Stimulated activated CD8-positive, alpha-beta memory T cell treated with anti-CD3 and anti-CD28 coated beads, Interleukin-2, amount 100 ng/mL, for 1 hour (primary cell): ENCODE data around the gene PRC1.
"Not testable (repeated sequence)": the region's sequence is repeated elsewhere in the genome, so short reads cannot be mapped to it uniquely, and the experiment has no call there.

Experiments
- DNase-seq, 2 donors: peaks; one replicate each; pipeline ENCODE4 v3.0.0-alpha.2; 2020; ENCODE audit warnings: low read depth in 2 of 2

The PRC1 gene, protein sequence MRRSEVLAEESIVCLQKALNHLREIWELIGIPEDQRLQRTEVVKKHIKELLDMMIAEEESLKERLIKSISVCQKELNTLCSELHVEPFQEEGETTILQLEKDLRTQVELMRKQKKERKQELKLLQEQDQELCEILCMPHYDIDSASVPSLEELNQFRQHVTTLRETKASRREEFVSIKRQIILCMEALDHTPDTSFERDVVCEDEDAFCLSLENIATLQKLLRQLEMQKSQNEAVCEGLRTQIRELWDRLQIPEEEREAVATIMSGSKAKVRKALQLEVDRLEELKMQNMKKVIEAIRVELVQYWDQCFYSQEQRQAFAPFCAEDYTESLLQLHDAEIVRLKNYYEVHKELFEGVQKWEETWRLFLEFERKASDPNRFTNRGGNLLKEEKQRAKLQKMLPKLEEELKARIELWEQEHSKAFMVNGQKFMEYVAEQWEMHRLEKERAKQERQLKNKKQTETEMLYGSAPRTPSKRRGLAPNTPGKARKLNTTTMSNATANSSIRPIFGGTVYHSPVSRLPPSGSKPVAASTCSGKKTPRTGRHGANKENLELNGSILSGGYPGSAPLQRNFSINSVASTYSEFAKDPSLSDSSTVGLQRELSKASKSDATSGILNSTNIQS

GRCh38 chr15:90994417-90995311, at the start of gene PRC1:
Gene PRC1 (minus strand): TSS chr15:90994535. CDS start chr15:90994417, 118 bp downstream.
- peak; percentile 92 to 96 for DNase-seq

DNA sequence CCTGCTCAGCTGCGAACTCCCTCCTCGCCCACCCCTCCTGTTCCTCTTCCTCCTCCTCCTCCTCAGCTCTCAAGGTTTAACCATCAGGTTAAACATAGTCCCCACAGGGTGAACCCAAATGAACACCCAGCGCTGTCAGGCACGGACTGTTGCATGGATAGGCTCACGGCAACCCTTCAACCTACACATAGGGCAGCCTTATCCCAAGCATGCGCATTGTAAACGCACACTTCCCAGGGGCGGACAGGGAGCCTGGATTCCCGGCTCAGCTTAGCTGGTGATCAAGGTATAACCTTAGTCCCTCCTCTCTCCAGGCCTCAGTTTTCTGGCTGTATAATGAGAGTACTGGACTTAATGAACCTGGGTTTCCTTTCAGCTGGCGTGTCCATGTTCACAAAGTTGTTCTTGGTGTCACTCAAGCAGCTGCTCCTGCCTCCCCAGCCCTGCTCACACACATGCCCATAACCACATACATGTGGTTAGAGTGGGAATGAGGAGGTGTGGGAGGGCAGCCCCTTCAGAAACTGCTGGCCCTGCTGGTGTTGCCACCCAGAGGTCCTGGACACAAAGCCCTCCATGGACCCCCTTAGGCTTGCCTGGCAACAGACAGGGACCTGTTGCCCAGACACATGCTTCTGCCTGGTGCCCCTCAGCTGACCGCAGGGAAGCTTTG, 49.0 kb upstream of the PRC1 start:
- DNase-seq = no peak

DNA sequence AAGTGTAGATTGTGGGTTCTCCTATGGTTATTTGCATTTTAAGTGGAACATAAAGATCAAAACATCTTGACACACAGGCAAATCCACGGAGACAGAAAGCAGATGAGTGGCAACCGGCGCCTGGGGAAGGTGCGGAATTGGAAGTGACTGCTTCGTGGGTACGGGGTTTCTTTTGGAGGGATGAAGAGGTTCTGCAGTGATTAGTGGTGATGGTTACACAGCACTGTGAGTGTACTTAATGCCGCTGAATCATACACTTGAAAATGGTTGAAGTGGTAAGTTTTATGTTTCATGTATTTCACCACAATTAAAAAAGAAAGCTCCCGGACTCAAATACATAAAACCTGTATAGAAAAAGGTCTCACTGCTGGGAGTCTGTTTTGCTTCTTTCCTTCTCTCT, 46.5 kb upstream of the PRC1 start:
- DNase-seq = no peak

DNA sequence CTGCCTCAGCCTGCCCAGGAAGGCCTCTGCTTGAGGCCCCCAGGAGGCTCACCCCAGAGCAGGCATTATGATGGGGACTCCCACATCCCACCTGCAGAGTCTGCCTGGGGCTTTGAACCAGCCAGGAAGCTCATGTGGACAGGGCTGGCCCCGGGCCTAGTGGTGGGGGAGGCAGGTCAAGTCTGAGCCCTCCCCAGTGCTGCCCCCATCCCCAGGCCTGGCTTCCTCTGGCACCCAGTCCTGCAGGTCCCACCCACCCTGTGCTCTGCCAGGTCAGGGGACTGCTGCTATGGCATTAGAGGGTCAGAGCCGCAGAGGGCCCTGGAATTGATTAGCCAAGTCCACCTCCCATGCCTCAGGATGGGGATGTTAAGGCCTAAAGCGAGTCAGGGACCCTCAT, 45.7 kb upstream of the PRC1 start:
- DNase-seq = no peak

DNA sequence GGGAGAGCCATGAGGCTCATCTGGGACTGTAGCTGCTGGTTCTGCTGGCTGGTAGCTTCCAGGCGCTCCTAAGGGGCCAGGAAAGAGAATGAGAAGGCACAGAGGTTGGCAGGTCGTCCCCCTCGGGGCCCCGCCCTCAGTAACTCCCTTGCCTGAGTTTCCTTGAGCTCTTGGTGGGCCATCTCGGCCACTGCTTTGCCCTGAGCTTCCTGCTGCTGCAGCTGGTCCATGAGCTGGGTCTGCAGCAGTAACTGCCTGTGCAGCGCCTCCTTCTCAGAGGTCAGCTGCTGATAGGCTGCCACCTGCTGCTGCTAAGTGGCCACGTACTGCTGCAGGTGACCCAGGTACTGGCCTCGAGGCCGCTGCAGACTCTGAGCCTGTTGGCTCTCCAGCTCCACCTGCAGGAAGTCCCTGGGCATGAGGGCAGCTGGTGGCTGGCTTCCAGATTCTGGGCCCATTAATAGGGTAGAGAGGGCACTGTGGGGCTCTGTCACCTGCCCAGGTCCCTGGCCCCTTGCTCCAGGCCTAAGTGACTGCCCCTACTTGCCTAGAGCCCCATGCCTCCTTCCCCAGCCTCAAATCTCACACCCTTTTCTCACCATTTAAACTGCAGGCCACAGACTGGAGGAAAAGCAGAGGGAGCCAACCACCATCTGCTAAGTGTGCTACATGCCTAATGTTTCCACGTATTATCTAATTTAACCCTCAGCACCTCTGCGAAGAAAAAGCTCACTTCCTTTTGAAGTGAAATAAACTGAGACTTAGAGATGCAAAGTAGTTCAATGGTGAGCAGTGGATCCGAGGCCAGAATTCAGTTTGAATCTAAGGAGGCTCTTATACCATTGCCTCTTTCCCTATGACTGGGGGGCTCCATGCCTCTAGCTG, 38.8 kb upstream of the PRC1 start:
- DNase-seq = no peak

DNA sequence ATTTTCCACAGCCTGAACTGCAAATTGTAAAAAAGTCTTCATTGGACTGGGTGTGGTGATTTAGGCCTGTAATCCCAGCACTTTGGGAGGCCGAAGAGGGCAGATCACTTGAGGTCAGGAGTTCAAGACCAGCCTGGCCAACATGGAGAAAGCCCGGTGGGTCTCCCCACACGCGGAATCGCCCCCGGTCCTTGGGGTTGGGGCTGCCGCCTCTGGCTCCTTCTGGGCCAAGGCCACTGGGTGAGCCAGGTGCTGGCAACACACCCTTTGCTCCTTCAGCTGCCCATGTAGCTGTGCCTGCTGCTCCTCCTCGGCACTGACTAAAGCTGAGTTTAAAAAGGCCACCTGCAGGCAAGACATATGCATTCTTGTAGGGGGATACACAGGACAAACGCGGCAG, 37.5 kb upstream of the PRC1 start:
- DNase-seq = no peak

DNA sequence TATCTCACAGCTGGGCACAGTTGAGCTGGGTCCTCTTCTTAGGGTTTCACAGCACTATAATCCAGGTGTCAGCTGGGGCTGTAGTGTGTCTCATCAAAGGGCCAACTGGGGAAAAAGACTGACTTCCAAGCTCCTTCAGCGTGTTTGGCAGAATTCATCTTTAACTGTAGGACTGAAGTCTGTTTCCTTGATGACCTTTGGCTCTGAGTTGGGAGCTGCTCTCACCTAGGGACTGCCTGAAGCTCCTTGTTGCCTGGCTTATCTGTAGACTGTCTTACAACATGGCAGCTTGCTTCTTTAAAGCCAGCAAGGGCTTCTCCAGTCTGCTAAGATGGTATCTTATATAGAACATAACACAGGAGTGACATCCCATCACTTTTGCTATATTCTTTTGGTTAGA, 33.3 kb upstream of the PRC1 start:
- DNase-seq = no peak

DNA sequence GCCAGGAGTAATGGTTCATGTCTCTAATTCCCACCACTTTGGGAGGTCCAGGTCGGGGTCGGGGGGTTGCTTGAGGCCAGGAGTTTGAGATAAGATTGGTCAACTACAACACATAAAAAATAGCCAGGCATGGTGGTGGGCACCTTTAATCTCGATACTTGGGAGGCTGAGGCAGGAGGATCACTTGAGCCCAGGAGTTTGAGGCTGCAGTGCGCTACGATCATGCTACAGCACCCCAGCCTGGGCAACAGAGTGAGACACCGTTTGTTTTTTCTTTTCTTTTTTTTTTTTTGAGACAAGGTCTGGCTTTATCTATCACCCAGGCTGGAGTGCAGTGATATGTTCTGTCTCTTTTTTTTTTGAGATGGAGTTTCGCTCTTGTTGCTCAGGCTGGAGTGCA, 29.4 kb upstream of the PRC1 start:
- DNase-seq = no peak

DNA sequence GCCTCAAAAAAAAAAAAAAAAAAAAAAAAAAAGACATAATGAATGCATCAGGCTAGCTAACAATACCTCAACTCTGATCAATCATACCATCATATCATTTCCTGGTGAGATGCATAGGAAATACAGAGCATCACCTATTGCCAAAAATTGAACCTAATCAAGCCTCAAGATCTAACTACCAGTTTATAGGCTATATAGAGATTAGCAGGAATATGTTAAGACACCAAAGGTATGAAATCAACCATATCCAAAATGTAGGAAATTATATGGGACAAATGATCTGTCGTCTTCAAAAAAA, 28.4 kb upstream of the PRC1 start:
- no peak for DNase-seq

GRCh38 chr15:91022075-91022831, 27.9 kb upstream of the PRC1 start, which contains the start of gene VPS33B:
Gene VPS33B (minus strand): TSS chr15:91022594. CDS start chr15:91022249, 345 bp downstream.
- DNase-seq = peak; percentile 47 to 64

DNA sequence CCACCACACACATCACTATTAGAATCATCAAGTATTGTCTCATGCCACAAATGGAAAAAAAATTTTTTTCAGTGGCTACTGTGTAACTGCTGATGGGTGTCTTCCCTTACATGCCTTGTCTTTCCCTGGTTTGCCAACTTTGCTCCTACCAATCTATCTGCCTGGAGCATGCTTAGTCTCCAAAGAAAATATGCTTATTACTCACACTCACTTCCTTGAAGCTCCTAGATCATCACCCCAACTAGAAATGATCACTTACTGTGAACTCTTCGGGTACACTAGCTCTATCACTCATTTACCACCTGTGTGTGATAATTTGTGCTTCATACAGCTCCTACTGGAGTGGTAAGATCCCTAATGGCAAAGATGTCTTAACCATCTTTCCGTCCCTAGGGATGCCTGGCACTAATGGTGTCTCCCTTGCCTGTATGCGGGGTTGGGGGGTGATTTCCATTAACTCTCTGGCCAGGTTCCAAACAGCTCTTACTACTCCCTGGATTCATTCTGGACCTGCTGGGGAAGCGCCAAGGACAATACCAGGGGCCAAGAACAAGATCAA, 27.3 kb upstream of the PRC1 start:
- no peak for DNase-seq

GRCh38 chr15:91018158-91018557, 23.8 kb upstream of the PRC1 start:
- no peak for DNase-seq

DNA sequence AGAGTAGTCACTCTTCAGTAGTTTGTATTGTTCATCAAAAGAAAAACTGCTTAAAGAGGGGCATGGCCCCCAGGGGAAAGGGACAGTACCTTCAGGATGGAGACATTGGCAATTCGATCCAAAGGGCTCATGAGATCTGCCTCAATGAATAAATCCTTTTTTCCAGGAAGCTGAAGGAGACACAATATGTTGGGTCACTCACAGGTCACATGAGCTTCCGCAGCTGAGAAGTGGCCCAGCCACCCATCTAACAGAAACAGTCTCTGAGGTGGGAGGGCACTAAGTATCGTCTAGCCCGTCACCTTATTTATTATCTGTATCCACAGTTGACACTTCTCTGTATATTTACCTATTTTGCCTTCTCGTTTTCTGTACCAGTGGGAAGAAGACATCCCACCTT, 23.4 kb upstream of the PRC1 start:
- no peak for DNase-seq

GRCh38 chr15:91013701-91014100, 19.4 kb upstream of the PRC1 start:
- DNase-seq = not testable (repeated sequence)

DNA sequence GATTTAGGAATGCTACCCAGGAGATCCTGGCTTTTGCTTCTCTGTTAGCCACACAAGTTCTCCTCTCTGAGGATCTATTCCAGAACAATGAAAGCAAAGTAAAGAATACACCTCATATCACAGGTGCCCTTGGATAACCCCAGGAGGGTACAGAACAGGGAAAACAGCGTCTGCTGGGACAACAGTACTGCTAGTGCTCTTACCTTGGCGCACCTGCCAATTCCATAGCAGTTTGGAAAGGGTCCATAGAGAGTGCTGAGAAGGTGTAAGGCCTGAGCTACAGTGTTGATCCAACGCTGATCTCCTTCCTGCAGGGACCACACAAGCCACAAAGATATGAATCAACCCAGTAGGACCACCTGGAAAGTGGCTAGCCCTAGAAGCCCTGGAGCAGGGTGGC, 12.9 kb upstream of the PRC1 start:
- DNase-seq = no peak

DNA sequence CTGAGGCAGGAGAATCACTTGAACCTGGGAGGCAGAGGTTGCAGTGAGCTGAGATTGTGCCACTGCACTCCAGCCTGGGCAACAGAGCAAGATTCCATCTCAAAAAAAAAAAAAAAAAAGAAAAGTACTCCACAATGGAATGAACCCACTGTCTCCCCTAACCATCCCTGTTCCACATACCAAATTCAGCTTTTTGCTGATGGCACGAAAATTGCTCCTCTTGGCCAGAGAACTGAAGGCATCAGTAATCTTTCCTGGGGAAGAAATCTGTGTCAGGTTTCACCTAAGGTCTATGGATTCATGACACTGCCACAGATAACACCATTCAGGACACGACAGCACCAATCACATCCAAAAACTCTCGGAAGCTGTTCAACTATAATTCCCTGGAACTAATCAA, 6.9 kb upstream of the PRC1 start:
- DNase-seq = no peak

DNA sequence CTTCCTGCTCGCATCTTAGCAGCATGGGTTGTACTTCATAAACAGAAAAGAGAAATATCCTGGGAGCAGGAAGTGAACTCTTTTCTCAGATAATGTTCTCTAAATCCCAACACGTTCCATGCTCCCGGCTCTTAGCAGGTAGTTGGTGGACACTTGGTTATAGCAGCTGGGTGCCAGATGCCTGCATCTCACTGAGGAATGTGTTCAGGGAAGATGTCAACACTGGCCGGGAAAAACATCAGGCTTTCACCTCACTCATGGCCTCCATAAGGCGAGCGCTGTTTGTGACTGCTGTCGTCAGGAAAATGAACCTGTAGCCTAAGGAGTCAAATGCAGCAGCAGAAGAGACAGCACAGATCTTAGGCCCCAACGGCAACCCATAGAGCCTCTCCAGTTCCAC, 4.4 kb upstream of the PRC1 start:
- DNase-seq = no peak

- DNase-seq = no peak
Observed at GRCh38 chr15:90994059-90994416, 297 bp downstream of the PRC1 start.

DNA sequence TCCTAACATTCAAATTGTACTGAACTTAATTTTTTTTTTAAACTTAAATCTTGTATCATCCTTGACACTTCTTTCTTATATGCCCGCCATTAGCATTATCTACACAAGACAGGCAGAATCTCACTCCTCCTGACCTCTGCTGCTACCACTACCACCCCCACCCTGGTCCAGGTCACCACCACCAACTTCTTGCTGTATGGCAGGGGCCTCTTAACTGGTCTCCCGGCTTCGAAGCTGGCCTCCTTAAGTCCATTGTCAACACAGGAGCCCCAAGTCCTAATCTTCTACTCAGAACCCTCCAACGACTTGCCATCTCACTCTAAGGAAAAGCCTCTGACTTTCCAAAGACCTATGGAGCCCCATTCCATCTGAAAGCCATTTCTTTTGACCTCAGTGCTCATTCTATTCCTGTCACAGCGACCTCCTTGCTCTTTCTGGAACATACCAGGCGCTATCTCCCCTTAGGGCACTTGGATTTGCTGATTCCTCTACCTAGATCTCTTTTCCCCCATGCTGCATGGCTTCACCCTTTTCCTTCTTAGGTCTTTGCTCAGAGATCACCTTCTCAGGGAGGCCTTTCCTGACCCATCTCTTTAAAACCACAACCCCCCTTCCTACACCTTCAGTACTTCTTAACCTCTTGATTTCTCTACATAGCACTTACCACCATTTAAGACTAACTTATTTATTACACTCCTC, 2.6 kb downstream of the PRC1 start:
- no peak for DNase-seq
